Caki2 (cell line): Measurements from ENCODE around the gene GAS6. TPM values are rescaled to one million over a fixed set of nuclear protein-coding genes. Genes with fewer than 3 reads are reported as not detected.
A peak's percentile ranks its signal among the peaks of the same experiment; 100 is the strongest.

Experiments used
- DNase-seq: peaks from one replicate; pipeline ENCODE4 v3.0.0-alpha.2; 2015; ENCODE audit warnings: low read depth
- in situ Hi-C: cut with HindIII; loops from 2 replicates; pipeline ENCODE4 v1.10.0; 2016; ENCODE audit warnings: low sequenced_read_pairs, low pct_unique_long_range_greater_than_20kb, mixed read lengths
- total RNA-seq: library from RNA; depleted of rRNA; stranded (reverse); fragments of >200 nt; shearing (Covaris generic); gene quantifications from 2 replicates; pipeline ENCODE4 v1.2.3, GENCODE V29; 2014; ENCODE audit warnings: low replicate concordance

Gene GAS6
- total RNA-seq, 1 experiment from 2014 or later, result 29.4 TPM

DNA sequence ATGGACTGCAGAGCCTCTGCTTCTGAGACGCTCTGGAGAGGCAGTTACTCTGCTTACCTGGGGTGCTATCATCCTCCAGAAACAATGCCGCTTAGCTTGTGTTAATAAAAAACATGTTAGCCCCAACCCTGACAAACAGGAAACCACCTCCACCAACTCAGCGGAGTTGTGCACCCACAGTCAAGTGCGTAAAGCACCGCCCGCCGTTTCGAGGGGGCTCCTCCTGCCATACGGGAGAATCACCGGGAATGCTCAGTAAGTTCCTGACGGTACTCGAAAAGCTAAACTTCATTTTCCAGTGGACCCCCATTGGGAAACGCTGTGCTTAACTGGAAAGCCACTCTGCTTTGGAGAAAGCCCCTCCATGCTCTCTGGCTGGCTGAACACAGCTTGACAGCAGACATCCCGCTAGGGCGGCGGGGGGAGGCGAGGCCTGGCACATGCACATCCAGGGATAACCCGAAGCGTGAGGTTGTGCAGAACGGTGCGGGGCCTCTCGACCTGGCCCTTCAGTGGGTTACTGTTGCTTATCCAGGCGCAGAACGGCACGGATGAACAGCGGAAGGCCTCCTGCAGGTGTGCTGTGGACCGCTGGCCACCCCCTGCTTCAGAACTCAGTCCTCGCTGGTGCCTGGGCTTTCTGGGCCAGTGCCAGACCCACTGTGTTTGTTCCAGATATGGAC, 17.1 kb downstream of the GAS6 start:
- DNase-seq, result no peak
- in situ Hi-C loops, result no loop called here

DNA sequence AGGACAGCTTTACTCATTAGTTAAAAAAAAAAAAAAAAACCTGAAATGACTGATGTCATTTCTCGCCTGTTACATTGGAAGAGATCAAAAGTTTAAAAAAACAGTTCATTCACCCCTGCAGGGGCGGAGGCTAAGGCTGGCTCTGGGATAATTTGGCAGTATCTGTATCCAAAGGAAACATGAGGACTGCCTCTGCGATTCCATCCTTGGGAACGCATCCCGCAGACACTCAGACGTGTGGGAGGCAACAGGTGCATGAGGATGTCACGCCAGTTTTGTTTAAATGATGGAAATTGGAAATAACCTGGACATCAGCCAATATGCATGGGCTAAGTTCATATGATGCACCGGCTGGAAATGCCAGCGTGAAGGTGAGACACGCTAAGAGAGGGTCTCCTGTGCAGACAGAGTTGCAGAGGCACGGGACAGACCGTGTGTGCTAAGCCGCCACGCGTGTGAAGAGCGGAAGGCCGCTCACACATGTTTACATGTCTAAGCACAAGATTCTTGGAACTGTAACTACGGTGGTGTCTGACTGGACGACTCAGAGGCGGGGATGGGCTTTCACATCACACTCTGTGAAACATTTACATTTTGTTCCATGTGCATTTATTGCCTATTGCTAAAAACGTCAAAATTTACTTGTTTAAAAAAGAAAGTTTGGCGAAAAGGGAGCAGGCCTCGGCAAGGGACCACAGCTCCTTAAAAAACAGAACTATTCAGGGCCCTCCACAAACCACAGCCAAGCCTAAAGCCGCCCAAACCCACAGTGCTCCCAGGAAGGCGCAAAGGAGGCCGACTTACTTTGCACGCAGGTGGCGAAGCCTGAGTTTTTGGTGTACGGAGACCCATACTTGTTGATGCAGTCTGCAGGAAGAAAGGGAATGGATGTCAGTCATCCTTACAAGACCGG, 17.9 kb downstream of the GAS6 start:
- DNase-seq, result no peak
- in situ Hi-C loops, result no loop called here

DNA sequence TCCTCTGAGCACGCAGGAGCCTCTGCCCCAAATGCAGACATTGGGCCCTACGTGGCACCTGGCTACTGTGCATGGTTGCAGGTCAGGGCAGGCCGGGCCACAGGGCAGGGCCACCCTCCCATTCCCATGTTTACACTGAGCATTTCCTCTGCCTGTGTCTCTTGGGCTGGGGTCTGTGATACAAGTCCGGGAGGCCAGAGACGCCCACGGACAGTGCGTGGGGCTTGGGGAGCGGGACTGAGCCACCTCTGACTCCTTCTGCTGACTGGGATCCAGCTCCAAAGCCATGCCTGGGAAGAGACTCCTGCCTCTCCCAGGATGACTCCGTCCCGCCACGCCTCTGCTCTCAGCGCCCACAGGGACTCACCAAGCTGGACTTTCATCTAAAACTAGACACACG, 18.8 kb downstream of the GAS6 start:
- in situ Hi-C loops, result no loop called here
- DNase-seq, result no peak

DNA sequence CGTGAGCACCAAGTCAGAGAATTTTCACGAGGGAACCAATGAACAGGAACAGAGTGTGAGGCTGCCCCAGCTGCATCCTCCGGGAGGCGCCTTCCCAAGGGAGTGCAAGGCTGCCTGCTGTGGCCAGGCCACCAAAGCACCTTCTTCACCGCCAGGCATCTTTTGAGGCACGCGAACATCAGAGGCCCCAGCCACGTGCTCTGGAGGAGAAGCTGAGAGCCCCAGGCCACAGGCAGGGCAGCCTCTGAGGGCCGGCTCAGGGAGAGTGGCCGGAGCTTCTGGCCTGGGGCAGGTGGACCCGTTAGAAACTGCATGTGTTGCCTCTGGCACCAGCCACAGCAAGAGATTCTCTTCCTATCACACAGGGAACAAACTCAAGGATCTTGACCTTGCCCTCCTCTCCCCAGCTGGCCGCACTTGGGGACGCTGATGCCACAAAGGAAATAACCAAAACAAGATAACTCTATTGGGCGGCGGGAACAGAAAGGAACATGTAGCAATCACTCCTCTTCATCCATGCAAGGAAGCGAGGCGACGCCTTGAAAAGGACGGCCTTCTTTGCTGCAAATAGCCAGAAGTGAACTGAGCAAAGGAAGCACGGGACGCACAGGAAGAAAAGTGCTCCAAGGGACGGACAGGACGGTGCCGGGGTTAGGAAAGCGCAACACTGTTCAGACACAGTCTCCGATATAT, 19.9 kb downstream of the GAS6 start:
- in situ Hi-C loops, result no loop called here
- DNase-seq, result no peak

DNA sequence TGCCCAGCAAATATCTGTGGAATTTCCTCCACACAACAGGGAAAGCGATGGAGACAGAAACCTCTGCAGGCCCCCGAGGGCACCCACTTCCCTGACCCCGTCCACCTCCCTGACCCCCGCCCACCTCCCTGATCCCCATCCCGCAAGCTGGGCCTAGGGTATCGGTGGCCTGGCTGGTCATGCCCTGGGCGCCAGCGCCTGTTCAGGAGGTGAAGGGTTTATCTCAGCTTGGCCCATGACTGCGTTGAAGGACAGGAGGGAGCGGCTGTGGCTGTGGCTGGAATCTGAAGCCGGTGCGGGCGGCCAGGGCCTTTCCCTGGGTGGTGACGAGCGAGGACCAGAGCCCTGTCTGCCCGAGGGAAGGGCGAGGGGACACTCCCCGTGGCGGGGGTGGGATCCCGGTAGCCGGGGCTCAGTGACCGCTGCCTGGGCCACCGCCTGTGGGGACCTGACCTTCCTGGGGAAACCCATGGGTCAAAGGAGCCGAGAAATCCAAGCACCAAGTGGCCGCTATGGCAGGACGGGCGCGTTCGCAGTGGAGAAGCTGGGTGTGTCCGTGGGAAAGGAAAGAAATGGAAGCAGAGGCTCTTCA, 20.7 kb downstream of the GAS6 start:
- in situ Hi-C loops, result no loop called here
- DNase-seq, result no peak

DNA sequence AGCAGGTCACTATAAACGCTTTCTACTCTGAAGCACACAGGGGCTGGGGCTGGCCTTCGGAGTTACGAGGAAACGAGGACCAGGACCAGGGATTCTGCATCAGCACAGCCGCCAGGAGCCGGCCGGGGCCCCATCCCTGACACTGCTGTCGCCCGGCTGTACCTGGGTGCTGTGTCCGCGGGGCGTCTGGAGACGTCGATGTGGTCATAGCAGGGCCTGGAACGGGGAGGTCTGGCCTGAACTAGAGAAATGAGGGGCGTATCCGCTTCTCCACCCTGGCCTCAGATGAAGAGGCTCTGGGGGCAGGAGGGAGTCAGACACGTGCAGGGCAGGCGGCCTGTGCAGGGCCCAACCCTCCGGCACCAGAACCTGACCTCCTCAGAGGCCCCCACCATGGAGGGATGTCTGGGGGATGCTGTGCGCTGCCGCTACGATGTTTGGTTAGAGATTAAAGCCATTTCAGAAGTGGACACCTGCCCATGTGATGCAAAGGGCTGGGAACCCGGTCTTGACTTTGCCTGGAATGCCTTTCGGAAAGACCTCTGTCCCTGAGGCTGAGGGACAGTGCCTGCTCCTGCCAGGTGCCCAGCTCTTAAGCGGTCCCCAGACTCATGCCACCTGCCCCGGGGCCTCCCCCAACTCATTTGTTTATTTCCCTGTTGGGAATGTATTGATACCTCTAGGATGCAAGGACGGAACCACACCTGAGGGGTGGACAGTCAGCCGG, 21.4 kb downstream of the GAS6 start:
- in situ Hi-C loops, result no loop called here
- no peak for DNase-seq

DNA sequence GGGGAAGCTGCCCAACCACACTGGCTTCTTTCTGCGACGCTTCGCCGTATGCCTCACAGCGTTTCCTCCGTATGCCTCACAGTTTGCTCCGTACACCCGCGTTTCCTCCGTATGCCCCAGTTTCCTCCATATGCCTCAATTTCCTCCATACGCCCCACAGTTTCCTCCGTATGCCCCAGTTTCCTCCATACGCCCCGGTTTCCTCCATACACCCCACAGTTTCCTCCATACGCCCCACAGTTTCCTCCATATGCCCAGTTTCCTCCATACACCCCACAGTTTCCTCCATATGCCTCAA, 22.6 kb downstream of the GAS6 start:
- DNase-seq, result no peak
- in situ Hi-C loops, result no loop called here

DNA sequence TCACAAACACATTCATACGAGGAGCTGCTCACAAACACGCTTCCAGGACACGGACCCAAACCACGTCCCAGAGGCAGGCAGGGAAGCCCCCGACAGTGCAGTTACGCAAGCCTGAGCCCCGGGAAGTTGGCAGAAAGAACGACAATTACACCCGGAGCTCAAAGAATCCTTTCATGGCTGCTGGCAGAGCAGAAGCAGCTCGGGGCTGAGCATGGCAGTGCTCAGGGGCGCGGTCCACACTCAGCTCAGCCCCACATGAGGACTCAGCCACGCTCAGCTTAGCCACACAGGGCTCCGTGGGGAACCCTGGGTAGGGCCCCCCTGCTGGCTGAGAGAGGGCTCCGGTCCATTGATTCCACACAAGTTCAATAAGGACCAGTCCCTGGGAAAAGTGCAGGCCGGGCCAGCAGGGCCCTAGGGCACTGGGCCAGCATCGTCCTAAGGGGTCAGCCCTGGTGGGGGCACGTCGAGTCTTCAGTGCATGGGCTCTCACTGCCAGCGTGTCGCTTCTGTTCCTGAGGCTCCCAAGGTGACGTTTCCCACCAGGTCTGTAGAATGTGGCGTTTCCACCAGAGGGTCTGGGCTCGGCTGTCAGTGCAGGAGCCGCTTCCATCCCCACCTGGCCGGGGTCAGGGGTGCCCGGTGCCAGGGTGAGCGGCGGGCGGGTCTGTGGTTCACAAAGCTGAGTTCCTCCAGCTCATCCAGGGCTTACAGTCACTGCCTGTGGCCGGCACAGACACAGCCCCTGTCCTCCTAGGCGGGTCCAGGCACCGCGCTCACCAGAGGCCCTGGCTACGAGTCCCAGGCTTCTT, 23.1 kb downstream of the GAS6 start:
- in situ Hi-C loops, result no loop called here
- no peak for DNase-seq

DNA sequence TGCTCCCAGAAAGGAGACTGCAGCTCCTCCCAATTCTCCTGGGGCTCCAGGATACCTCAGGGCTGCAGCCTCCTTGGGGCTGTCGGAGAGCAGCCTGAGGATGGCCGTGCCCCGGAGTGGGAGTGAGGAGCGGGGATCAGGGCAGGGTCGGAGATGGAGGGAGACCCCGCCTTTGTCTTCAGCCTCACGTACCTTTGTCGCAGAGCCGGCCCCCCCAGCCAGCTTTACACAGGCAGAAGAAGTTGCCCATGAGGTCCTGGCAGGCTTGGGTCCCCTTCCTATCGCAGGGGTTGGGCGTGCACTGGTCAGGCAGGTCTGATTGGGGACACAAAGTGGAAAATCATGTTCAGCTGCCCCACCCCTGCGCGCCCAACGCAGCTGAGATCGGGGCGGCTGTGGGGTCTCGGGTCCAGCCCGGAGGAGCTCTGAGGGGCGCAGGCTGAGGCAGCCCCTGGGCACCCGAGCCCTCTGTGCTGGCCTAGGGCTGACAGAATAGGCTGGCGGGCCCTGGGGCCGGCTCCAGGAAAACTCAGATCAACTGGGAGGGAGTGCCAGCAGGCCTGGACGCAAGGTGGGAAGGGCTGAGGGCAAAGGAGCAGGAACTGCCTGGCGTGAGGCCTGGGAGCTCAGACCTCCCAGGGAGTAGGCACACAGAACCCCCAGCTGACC, 24.2 kb downstream of the GAS6 start:
- no peak for DNase-seq
- in situ Hi-C loops, result no loop called here

DNA sequence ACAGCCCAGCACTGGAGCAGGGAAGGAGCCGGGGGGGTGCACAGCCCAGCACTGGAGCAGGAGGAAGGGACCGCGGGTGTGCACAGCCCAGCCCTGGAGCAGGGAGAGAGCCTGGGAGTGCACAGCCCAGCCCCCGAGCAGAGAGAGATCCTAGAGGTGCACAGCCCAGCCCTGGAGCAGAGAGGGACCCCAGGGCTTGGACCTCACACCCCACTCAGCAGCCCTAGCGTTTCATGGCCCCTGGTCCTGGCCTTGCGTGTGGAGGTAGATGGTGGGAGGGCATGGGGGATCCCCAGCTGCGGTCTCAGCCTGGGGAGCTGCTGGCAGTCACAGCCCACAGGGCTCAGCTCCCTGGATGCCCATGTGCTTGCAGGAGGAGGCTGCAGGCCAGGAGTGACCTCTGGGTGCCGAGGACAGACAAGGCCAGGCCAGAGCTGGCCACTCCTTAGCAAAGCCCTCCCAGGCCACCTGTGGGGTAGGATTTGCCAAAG, 25.1 kb downstream of the GAS6 start:
- DNase-seq, result no peak
- in situ Hi-C loops, result no loop called here

DNA sequence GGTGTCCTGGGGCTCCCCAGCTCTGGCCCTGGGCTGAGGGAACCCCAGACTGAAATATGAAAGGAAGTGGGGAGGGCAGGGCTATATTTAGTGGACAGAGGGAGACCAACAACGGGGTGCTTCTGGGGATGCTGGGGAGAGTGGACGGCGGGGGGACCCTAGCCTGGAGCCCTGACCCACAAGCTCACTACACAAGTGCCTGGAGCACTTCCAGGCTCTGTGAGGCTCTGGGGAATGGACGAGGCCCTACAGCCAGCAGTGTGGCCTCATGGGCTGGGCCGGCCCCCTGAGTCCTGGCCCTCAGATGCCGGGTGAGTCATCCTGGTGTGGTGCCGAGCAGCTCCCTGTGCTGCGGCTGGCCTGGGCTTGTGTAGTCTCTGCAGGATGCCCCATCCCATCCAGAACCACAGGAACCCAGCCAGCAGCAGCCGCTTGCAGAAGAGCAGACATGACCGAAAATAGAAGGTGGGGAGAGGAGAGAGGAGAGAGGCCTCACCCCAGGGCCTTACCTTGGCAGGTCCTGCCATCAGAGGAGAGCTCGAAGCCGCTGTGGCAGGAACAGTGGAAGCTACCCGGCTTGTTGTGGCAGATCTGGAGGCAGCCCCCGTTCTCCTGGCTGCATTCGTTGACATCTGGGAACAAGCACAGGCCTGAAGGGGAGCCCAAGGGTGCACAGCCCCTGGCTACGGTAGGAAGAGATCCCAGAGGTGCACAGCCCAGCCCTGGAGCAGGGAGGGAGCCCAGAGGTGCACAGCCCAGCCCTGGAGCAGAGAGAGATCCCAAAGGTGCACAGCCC, 26.1 kb downstream of the GAS6 start:
- peak; percentile 73 for DNase-seq
- in situ Hi-C loops, result no loop called here

DNA sequence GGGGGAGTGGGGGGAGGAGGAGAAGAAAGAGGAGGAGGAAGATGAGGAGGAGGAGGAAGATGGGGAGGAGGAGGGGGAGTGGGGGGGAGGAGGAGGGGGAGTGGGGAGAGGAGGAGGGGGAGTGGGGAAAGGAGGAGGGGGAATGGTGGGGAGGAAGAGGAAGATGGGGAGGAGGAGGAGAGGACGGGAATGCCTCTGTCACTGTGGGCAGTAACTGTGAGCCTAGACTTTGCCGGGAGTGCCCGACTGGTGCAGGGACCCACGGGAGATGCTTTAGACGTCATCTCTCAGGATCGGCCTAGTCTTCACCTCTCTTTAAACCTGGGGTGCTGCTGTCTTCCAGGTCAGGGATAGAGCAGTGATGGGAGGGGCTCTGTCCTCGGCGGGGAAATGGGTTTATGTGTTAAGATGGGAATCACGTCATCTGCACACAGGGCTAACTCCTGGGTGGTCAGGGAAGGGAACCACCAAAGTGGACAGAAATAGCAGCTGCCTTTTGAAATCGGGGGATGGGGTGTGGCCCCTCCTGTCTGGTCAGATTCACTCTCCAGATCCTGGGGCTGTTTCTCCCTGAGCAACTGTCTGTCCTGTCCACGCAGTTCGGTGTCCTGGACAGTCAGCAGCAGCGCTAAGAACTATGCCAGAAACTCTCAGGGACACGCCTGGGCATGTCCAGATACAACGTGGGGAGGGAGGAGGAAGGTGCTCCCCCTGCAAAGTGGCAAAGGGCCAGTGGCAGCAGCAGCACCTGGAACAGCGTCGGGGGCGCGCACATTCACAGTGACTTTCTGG, 26.9 kb downstream of the GAS6 start:
- in situ Hi-C loops, result no loop called here
- peak; percentile 55 for DNase-seq

DNA sequence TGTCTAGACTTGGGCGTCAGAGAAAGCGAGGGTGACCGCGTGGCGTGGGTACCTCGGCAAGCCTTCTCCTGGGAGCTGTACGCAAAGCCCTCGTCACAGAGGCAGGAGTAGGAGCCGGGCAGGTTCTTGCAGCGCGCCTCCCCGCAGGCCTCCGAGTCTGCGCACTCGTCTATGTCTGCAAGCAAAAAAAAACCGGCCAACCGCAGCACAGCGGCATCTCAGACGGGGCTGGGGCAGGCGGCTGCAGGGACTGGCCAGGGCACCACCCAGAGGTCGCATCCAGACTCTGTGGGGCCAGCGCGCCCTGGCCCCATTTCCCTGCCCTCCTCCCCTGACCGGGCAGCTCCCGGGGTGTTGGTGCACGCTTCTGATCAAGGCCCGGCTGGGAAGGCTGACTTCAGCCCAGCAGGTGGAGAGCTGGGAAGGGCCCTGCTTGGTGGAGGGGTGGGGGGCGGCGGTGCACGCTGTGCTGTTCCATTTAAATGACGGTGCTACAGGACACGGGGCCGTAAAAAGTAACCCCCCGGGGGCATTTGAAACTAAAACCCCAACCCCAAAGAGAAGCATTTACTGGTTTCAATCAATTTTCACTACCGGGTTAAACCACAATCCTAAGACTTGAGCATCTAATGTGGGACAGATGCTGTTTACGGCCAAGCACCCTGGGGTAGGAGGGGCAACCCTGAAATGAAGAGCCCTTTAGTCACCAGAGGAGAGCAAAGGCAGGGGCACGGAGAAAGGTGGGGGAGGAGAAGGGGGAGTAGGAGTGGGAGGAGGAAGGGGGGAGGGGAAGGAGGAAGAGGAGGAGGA, 28.2 kb downstream of the GAS6 start:
- DNase-seq, result no peak

DNA sequence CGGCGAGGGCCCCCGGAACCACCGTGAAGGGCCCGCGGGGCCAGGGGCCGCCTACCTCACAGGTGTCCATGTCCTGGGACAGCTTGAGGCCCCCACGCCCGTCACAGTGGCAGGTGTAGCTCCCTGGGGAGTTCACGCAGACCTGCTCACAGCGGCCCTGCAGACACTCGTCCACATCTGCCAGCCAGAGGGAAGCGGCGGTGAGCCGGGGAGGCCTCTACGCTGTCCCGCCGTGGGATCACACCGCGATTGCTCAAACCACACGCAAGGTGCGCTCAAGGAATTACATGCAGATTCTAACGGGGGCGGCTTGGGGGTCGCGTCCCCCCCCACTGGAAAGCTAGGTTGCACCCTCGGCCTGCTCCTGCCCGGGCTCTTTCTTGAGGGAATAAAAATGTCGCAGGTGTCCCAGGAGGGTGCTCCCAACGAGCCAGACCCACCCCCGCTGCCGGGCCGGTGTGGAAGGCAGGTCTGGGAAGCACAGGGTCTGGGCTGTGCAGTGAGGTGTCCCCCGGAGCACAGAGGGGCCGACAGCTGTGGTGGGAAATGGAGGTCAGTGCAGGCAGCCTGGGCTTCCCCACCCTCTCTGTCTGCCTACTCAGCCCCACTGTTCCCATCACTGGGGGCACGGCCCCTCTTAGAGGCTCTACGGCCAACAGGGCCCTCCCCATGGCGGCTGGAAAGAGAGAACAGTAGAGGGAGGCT, 29.2 kb downstream of the GAS6 start:
- in situ Hi-C loops, result no loop called here
- no peak for DNase-seq

More for the DNA sequence above, 28.2 kb downstream of the GAS6 start:
- in situ Hi-C loops, result no loop called here
